ENCODE data around the gene MUTYH. TPM values are rescaled to one million over a fixed set of nuclear protein-coding genes. Genes with fewer than 3 reads are reported as not detected.

Gene MUTYH
- polyA plus RNA-seq, 5 donors = 23.9 to 33.6 (median 32.3) TPM

Other genes starting within 250 kb of the MUTYH start
- gene ZSWIM5, start 133.8 kb downstream of the MUTYH start, polyA plus RNA-seq (ENCODE audit: insufficient read depth in 1 of 5, insufficient read length in 5 of 5, low replicate concordance in 1 of 5) = 1 to 10 TPM; 4.5 to 5.4 (median 4.7) TPM
- 1 to 10 TPM; 1.1 to 2.1 (median 1.7) TPM for gene HPDL, start 13.5 kb downstream of the MUTYH start, polyA plus RNA-seq (ENCODE audit: insufficient read depth in 1 of 5, insufficient read length in 5 of 5, low replicate concordance in 1 of 5)
- gene TOE1, start 270 bp downstream of the MUTYH start, polyA plus RNA-seq (ENCODE audit: insufficient read depth in 1 of 5, insufficient read length in 5 of 5, low replicate concordance in 1 of 5) = 10 to 100 TPM; 12.4 to 13.7 (median 12.8) TPM
- gene TESK2, start 150.7 kb upstream of the MUTYH start, polyA plus RNA-seq (ENCODE audit: insufficient read depth in 1 of 5, insufficient read length in 5 of 5, low replicate concordance in 1 of 5) = 10 to 100 TPM in 1 of 5 donors, 1 to 10 TPM in 4; 8.6 to 10.7 (median 9.2) TPM
- 1 to 10 TPM; 1.6 to 6.3 (median 5.1) TPM for gene CCDC163, start 159.6 kb upstream of the MUTYH start, polyA plus RNA-seq (ENCODE audit: insufficient read depth in 1 of 5, insufficient read length in 5 of 5, low replicate concordance in 1 of 5)
- gene MMACHC, start 159.9 kb upstream of the MUTYH start, polyA plus RNA-seq (ENCODE audit: insufficient read depth in 1 of 5, insufficient read length in 5 of 5, low replicate concordance in 1 of 5) = 10 to 100 TPM in 4 of 5 donors, 1 to 10 TPM in 1; 9.3 to 10.9 (median 10.4) TPM
- 100 to 1,000 TPM; 220 to 266 (median 258) TPM for gene PRDX1, start 181.4 kb upstream of the MUTYH start, polyA plus RNA-seq (ENCODE audit: insufficient read depth in 1 of 5, insufficient read length in 5 of 5, low replicate concordance in 1 of 5)
- gene AKR1A1, start 210.4 kb upstream of the MUTYH start, polyA plus RNA-seq (ENCODE audit: insufficient read depth in 1 of 5, insufficient read length in 5 of 5, low replicate concordance in 1 of 5) = 100 to 1,000 TPM; 138 to 154 (median 142) TPM
- 100 to 1,000 TPM; 270 to 425 (median 352) TPM for gene NASP, start 243.6 kb upstream of the MUTYH start, polyA plus RNA-seq (ENCODE audit: insufficient read depth in 1 of 5, insufficient read length in 5 of 5, low replicate concordance in 1 of 5)